Esophagus squamous epithelium (tissue), 4 donors: Measurements from ENCODE around the gene F5.

Source experiments
- CTCF ChIP-seq, 6 experiments: fragments of 450-650 bp in 4 of 6; fragments of 200-600 bp in 2 of 6; sonication (generic) in 2 of 6; IDR thresholded peaks; one replicate each; pipeline ENCODE4 v1.5.1; 2016 to 2019; ENCODE audit warnings: antibody characterized with exemption in 6 of 6, mild to moderate bottlenecking in 4 of 6, moderate library complexity in 4 of 6
- POLR2A ChIP-seq, 4 donors: fragments of 450-650 bp; IDR thresholded peaks; one replicate each; pipeline ENCODE4 v1.6.1; 2017; ENCODE audit warnings: antibody characterized with exemption in 4 of 4, mild to moderate bottlenecking in 4 of 4, moderate library complexity in 3 of 4

GRCh38 chr1:169499807-169500206 lies 86.5 kb downstream of the F5 start:
- TF ChIP-seq POLR2A (IDR thresholded peaks at IDR 0.05) (no peak), CTCF (IDR thresholded peaks at IDR 0.05) (no peak)
